ENCODE data around the gene DYRK1A.

DYRK1A gene

GRCh38 chr21:37435120-37435519 is 68.5 kb downstream of the DYRK1A start:
- Histone ChIP-seq H3K27ac (peak overlapping the region in 4 of 21 experiments; percentile 7 to 66 (median 36)), H3K4me3 (no peak overlapping the region)

DNA sequence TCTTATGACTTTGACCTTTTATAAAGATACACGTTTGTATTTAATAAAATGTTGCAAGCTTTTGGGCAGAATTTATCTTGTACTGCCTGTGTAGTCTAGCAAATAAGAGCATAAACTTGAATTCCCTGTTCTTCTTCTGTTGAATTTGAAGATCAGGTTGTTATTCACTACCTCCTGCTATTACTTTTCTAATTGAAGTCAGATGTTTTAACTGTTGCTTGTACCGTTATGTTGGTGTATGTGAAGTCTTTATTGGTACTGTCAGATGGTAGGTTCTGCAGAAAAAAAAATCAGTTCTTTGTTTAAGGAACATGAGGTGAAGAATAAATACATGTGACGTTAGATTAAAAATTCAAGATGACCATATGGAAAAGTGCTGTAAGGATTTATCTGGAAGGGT is 69.1 kb downstream of the DYRK1A start:
- H3K4me3 ChIP-seq: no peak overlapping the region
- peak overlapping the region in 3 of 21 experiments; percentile 24 to 66 (median 48) for H3K27ac ChIP-seq

- no peak overlapping the region for H3K4me3 ChIP-seq
- peak overlapping the region in 2 of 21 experiments; percentile 24 to 66 for H3K27ac ChIP-seq
These were observed 69.6 kb downstream of the DYRK1A start for GRCh38 chr21:37436174-37436573.

DNA sequence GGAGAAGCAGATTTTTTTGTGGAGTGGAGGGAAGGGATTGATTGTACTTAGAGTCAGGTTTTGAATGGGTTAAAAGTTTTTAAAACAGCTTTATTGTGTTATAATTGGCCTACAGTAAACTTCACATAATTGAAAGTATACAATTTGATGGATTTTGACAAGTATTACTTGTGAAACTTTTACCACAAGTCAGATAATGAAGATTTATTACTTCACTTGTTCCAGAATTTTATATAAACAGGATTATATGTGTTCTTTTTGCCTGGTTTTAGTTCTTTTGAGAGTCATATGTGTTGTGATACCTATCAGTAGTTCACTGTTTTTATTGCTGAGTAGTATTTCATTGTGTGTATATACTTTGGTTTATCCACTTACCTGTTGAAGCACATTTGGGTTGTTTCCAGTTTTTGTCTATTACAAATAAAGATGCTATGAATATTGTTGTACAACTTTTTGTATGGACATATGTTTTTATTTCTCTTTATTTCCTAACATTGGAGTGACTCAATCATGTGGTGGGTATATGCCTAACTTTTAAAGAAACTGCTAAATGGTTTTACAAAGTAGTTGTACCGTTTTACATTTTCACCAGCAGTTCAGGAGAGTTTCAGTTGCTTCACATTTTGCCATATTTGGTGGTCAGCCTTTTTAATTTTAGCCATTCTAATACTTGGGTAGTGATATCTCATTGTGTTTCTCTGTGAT is 71.0 kb downstream of the DYRK1A start:
- Histone ChIP-seq H3K27ac (peak overlapping the region in 1 of 21 experiments; percentile 25), H3K4me3 (no peak overlapping the region)

DNA sequence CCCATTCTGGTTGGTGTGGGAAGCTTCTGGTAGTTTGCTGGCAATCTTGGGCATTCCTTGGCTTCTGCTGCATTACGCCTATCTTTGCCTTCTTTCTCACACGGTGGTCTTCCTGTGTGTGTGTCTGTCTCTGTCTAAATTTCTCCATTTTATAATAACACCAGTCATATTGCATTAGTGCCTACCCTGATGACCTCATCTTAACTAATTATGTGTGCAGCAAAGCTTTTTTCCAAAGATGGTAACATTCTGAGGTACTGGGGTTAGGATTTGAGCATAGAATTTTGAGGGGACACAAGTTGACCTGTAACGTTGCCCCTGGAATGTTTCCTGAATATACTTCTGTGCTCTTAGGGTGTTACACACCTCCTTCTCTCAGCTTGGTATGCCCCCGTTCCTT is 77.1 kb downstream of the DYRK1A start:
- H3K4me3 ChIP-seq: no peak overlapping the region
- H3K27ac ChIP-seq: no peak overlapping the region

- Histone ChIP-seq H3K27ac (peak overlapping the region in 1 of 21 experiments; percentile 21), H3K4me3 (no peak overlapping the region)
These were observed 78.7 kb downstream of the DYRK1A start for GRCh38 chr21:37445228-37445627.

DNA sequence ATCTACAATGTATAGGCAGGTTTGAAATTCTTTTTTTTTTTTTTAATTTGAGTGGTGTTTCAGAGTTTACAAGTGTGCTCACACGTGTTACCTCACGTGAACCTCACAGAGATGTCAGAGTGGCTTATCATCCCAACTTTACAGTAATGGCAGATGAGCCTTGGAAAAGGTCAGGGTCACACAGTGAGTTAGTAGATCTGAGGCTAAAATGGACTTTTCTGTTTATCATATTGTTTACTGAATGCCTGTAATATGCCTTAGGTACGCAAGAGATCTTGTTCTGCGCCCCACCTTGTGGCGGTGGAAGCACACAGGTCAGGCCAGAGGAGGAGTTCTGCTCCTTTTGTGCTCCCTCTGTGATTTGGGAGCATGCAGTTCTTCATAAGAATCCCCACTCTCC is 80.0 kb downstream of the DYRK1A start:
- Histone ChIP-seq H3K4me3 (no peak overlapping the region), H3K27ac (peak overlapping the region in 1 of 21 experiments; percentile 27)

DNA sequence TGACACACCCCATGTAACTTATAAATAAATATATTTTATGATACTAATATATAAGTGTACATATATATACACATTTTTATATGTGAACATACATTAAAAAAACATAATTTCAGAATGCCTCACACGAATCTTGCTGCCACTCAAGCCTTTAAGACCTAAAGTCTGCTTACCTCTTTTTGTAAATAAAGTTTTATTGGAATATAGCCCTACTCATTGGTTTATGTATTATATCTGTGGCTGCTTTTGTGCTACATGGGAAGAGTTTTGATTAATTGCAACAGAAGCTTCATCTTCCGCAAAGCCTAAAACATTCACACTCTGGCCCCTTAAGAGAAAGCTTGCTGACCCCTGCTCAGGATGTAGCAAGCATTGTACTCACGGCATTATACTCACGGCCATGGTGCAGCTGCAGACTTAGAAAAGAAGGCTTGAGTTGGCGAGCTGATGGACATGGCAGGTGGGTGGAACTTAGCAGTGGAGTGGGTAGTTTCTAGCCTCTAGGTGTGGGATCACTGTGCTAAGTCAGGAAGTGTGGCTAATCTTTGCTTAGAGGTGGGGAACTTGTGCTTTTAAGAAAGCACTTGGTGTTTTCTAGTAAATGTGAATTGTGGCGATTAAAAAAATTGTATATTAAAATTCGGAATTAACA is 80.8 kb downstream of the DYRK1A start:
- no peak overlapping the region for H3K27ac ChIP-seq
- H3K4me3 ChIP-seq: no peak overlapping the region

DNA sequence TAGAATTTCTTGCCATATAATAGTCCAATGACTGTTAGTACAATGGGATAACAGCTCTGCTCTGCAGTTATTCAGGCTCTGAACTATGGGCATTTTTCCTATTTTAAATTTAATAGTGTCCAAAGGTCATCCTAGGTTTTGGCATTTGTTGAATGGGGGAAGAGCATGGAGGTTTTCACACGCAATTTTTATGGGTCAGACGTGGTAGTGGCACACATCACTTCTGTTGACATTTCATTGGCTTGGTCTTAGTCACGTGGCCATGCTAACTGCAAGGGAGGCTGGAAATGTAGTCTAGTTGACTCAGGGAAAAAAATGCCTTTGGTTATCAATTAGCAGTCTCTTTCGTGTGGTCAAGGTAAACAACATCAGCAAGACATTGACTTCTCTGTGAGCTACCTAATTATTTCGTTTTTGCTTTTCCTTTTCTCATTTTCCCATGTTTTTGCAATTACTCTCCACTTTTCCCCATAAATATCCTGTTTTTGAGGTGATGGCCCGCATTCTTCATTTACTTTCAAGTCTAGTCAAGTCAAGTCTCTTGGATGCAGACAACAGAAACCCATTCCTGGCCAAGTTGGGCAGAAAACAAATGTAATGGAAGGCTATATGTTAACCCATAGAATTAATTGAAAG is 82.8 kb downstream of the DYRK1A start:
- Histone ChIP-seq H3K4me3 (no peak overlapping the region), H3K27ac (no peak overlapping the region)

DNA sequence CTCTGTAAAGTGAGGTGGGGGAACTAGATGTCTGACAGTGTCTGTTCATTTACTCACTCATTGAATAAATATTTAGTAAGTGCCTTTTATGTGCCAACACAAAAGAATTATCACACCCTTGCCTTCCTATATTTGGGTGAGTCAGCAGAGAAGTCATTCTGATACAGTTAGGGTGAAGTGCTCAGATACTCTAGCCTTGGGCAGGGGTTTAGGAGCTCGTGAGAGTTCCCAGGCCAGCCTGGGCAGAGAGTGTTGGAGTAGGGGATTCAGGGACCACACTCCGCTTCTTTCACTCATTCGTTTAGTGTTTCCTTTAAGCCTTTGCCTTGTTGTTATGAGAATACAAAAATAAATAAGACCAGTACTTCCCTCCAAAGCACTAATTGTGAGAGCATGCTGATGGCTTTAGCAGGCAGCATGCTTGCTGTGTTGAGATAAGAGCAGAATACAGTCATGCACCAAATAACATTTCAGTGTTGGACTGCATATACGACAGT is 83.9 kb downstream of the DYRK1A start:
- H3K4me3 ChIP-seq: no peak overlapping the region
- no peak overlapping the region for H3K27ac ChIP-seq

- H3K27ac ChIP-seq: no peak overlapping the region
These were observed 84.9 kb downstream of the DYRK1A start for GRCh38 chr21:37451446-37451845.

DNA sequence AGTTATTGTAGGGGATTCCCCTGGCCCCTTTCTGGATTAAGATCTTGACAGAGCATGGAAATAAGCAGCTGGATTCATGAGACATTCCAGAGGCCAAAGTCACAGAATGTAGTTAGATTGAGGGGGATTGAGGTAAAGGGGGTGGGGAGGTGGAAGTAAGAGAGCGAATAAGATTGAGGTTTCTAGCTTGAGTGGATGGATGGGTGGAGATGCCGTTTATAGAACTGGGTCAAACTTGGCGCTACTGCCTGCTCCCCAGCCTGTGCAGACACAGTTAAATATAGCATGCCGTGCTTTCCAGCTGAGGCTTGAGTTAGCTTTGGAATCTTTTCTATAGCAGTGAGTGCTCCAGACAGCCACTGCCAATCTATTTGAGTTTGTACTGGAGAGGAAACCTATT is 85.7 kb downstream of the DYRK1A start:
- Histone ChIP-seq H3K27ac (peak overlapping the region in 2 of 21 experiments; percentile 15 to 26), H3K4me3 (no peak overlapping the region)

More at GRCh38 chr21:37451446-37451845, 84.9 kb downstream of the DYRK1A start:
- no peak overlapping the region for H3K4me3 ChIP-seq

- peak overlapping the region in 1 of 21 experiments; percentile 30 for H3K27ac ChIP-seq
- H3K4me3 ChIP-seq: no peak overlapping the region
These were observed 86.8 kb downstream of the DYRK1A start for GRCh38 chr21:37453350-37453749.

GRCh38 chr21:37454869-37455503 is 88.4 kb downstream of the DYRK1A start:
- Histone ChIP-seq H3K27ac (no peak overlapping the region), H3K4me3 (no peak overlapping the region)

DNA sequence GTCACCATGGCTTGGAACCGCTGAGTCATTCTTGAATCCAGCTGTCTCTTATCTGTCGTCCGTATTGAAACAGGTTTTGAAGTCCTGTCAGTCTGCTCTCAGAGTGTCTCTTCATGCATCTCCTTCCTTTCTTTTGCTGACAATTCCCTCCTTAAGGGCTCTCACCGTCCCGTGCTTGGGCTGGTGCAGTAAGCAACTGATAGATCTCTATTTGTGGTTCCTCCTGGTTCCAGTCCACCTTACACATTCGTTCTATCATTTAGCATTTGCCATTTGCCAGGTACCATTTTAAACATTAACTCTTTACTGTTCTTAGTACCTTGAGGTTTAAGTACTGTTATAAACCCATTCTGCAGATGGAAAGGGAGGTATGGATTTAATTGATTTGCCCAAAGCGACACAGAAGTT is 88.9 kb downstream of the DYRK1A start:
- no peak overlapping the region for H3K4me3 ChIP-seq
- no peak overlapping the region for H3K27ac ChIP-seq

- peak overlapping the region in 8 of 21 experiments; percentile 11 to 52 (median 24) for H3K27ac ChIP-seq
- no peak overlapping the region for H3K4me3 ChIP-seq
These were observed 92.2 kb downstream of the DYRK1A start for GRCh38 chr21:37458669-37459276.

DNA sequence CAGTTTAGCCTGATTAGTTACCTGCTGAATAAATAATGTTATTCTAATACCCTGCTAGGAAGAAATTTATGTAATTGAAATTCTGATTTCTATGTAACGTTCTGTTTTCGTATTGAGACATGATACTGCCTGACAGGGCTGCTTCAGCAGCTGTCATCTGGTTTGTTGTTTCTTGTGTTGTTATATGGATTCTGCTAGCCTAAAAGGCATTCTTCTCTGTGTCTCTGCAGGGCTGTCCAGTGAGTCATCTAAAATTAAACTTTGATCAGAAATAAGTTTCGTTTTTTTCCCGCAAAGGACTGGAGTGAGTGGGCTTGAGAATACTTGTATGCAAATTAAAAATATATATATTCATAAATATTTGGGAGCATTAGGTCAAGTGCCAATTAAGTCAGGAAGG is 93.0 kb downstream of the DYRK1A start:
- peak overlapping the region in 5 of 21 experiments; percentile 11 to 26 (median 23) for H3K27ac ChIP-seq
- H3K4me3 ChIP-seq: no peak overlapping the region

GRCh38 chr21:37460196-37460595 is 93.6 kb downstream of the DYRK1A start:
- H3K4me3 ChIP-seq: no peak overlapping the region

GRCh38 chr21:37461479-37461878 is 94.9 kb downstream of the DYRK1A start:
- Histone ChIP-seq H3K27ac (no peak overlapping the region), H3K4me3 (no peak overlapping the region)

More at GRCh38 chr21:37460196-37460595, 93.6 kb downstream of the DYRK1A start:
- peak overlapping the region in 1 of 21 experiments; percentile 15 for H3K27ac ChIP-seq
